Bladder microvascular endothelial cell (primary cell): ENCODE measurements around the gene COL4A1. TPM values are rescaled to one million over a fixed set of nuclear protein-coding genes. Genes with fewer than 3 reads are reported as not detected.

Source experiments
- total RNA-seq: library from RNA; depleted of rRNA; stranded (reverse); fragments of >200 nt; gene quantifications from 2 replicates; pipeline ENCODE4 v1.2.3, GENCODE V29; 2014

Gene COL4A1
- total RNA-seq: 1,051 and 3,407 TPM in 2 replicates

DNA sequence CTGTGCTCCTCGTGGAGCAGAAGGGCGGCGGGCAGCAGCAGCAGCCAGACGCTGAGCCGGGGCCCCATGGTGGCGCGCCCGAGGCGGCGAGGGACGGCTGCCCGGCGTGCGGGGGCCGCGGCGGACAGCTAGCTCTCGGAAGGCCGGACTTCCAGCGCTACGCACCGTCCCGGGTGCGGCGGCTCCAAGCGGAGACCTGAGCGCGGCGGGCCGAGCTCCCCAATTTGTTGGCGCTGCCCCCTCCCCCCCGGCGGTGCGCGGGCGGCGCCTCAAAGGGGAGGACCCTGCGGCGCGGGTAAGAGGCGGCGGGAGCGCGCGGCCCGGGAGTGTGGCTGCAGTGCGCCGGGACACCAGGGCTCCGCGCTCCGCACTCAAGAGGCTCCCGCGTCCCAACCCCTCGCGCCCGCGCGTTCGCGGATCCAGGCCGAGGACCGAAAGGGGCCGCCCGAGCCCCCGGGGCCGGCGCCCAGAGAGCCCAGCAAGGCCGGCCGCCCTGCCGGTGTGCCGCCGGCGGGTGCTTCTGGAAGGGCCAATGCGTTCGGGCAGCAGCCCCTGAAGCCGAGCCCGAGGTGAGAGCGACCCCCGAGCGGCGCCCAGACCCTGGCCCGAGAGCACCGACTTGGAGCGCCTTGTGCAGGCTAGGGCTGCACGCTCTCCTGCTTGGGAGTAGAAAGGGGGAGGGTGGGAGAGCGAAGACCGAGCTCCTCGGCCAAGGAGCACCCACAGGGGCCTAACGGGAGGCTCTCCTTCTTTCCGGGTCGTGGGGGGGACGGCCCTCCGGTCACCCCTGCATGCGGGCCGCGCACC, at the start of gene COL4A1, which contains the start of gene COL4A2:
Gene COL4A1 (minus strand): TSS at position 198 of the 807 bp plus-strand sequence. CDS start 130 bp downstream, at position 68.
Gene COL4A2 (plus strand): TSS at position 325 of the 807 bp plus-strand sequence. CDS start 620 bp downstream, outside the sequence.

Other genes starting within 250 kb of the COL4A1 start
- gene COL4A2, start 127 bp upstream of the COL4A1 start, total RNA-seq: 992 and 3,915 TPM in 2 replicates